GM12878 (cell line): Measurements from ENCODE around the gene STK35. TPM values are rescaled to one million over a fixed set of nuclear protein-coding genes. Genes with fewer than 3 reads are reported as not detected.

Source experiments
- ATAC-seq: fragments of 200-7000 bp; cut with Tn5 transposase; 3 replicates; pipeline ENCODE4 v1.9.1; 2020; ENCODE audit warnings: mild to moderate bottlenecking, moderate library complexity
- BruUV-seq: library from RNA; stranded (reverse); fragments of 400-500 nt; replicated peaks from 2 replicates; lab custom pipeline; 2021; lab: Mats Ljungman, UMichigan
- CTCF ChIA-PET: fragments of 300-600 bp; sonication (Branson Sonifier 250); formaldehyde crosslinking; extraction: SDS; loops from one replicate; lab custom pipeline; 2021; ENCODE audit warnings: inconsistent platforms; lab: Yijun Ruan, JAX
- POLR2A ChIA-PET: fragments of 350-600 bp; formaldehyde crosslinking; extraction: SDS; loops from one replicate; lab custom pipeline; 2021; ENCODE audit warnings: inconsistent platforms; lab: Charles Lee
- RAD21 ChIA-PET: fragments of 300-600 bp; sonication (Branson Sonifier 250); formaldehyde crosslinking; loops from one replicate; lab custom pipeline; 2023; ENCODE audit warnings: antibody characterized with exemption; ENCODE audit not compliant: unreplicated experiment; lab: Charles Lee
- SMC1A ChIA-PET: fragments of 300-600 bp; sonication (Branson Sonifier 250); formaldehyde crosslinking; loops from one replicate; lab custom pipeline; 2023; ENCODE audit not compliant: unreplicated experiment, uncharacterized antibody; lab: Charles Lee
- DNase-seq: peaks from one replicate; pipeline ENCODE4 v3.0.0-alpha.2; 2011; ENCODE audit warnings: low read depth, low spot score
- FAIRE-seq: peaks from 3 replicates; lab custom pipeline; 2011; peaks lifted over from hg19 to GRCh38; lab: Jason Lieb, UNC
- H2AFZ ChIP-seq: 2 replicates; pipeline ENCODE4 v1.6.0; 2011; ENCODE audit warnings: low read depth, low read length, control low read depth; ENCODE audit not compliant: control insufficient read depth
- H3K27ac ChIP-seq: 2 replicates; pipeline ENCODE4 v1.5.1; 2011; ENCODE audit warnings: control low read depth; ENCODE audit not compliant: control insufficient read depth, insufficient read depth
- H3K27me3 ChIP-seq, 2 experiments: replicated peaks in 1 of 2; 2 replicates each; pipeline versions ENCODE4 v1.6.0 to v1.6.1; 2011; ENCODE audit warnings: low read length in 1 of 2; ENCODE audit not compliant: control insufficient read depth in 2 of 2, insufficient read depth in 2 of 2
- H3K36me3 ChIP-seq, 2 experiments: 2 replicates each; pipeline ENCODE4 v1.5.1; 2011; ENCODE audit warnings: low read length in 1 of 2; ENCODE audit not compliant: control insufficient read depth in 2 of 2, insufficient read depth in 2 of 2
- H3K4me1 ChIP-seq: 2 replicates; pipeline ENCODE4 v1.6.1; 2011; ENCODE audit warnings: mild to moderate bottlenecking, low read length, moderate library complexity, mixed read lengths; ENCODE audit not compliant: control insufficient read depth, insufficient read depth
- H3K4me2 ChIP-seq: 2 replicates; pipeline ENCODE4 v1.6.0; 2011; ENCODE audit warnings: control low read depth; ENCODE audit not compliant: control insufficient read depth, insufficient read depth
- H3K4me3 ChIP-seq: fragments of 200-600 bp; sonication (generic); 2 replicates; pipeline ENCODE4 v1.5.1; 2016
- H3K79me2 ChIP-seq: 2 replicates; pipeline ENCODE4 v1.6.0; 2011; ENCODE audit warnings: low read length; ENCODE audit not compliant: control insufficient read depth, insufficient read depth
- H3K9ac ChIP-seq: 2 replicates; pipeline ENCODE4 v1.8.0; 2011; ENCODE audit warnings: low read length, control low read depth, mixed read lengths; ENCODE audit not compliant: control insufficient read depth, insufficient read depth
- H3K9me3 ChIP-seq: replicated peaks from 3 replicates; pipeline ENCODE4 v1.5.1; 2011; ENCODE audit warnings: mild to moderate bottlenecking, low read length; ENCODE audit not compliant: control insufficient read depth, insufficient read depth
- H4K20me1 ChIP-seq: 2 replicates; pipeline ENCODE4 v1.6.0; 2011; ENCODE audit not compliant: control insufficient read depth, insufficient read depth
- ASH2L ChIP-seq: fragments of 300-600, 200-600 bp; sonication (generic); IDR thresholded peaks from 2 replicates; pipeline ENCODE4 v1.6.1; 2017; ENCODE audit warnings: low read depth, mild to moderate bottlenecking, borderline replicate concordance
- BACH1 ChIP-seq: fragments of 450-650 bp; IDR thresholded peaks from 2 replicates; pipeline ENCODE4 v1.6.1; 2017; ENCODE audit warnings: mild to moderate bottlenecking, borderline replicate concordance
- BCL11A ChIP-seq: IDR thresholded peaks from 2 replicates; pipeline ENCODE4 v1.6.1; 2011; ENCODE audit warnings: low read depth, low read length
- FOXK2 ChIP-seq: fragments of 450-650 bp; IDR thresholded peaks from 2 replicates; pipeline ENCODE4 v1.6.1; 2017; ENCODE audit warnings: mild to moderate bottlenecking, moderate library complexity
- RUNX3 ChIP-seq: IDR thresholded peaks from 2 replicates; pipeline ENCODE4 v1.6.1; 2012; ENCODE audit warnings: low read length, inconsistent platforms
- SPI1 ChIP-seq: IDR thresholded peaks from 2 replicates; pipeline ENCODE4 v1.6.1; 2011; ENCODE audit warnings: low read depth, mild to moderate bottlenecking, low read length, moderate library complexity, borderline replicate concordance; ENCODE audit not compliant: insufficient read depth
- WRNIP1 ChIP-seq: IDR thresholded peaks from 2 replicates; pipeline ENCODE4 v1.6.1; 2011; ENCODE audit warnings: low read depth, low read length, improper control_type of control experiment, borderline replicate concordance
- ZBED1 ChIP-seq: IDR thresholded peaks from 2 replicates; pipeline ENCODE4 v1.6.1; 2016; ENCODE audit warnings: borderline replicate concordance
- ZNF622 ChIP-seq: fragments of 450-650 bp; IDR thresholded peaks from 2 replicates; pipeline ENCODE4 v1.6.1; 2017; ENCODE audit warnings: mild to moderate bottlenecking, inconsistent platforms
- WGBS: methylation state at CpG from one replicate; pipeline ENCODE4 v1.1.6; 2016; ENCODE audit warnings: low lambda C conversion rate; ENCODE audit not compliant: insufficient replicate concordance, insufficient coverage; ENCODE audit errors: missing lambda C conversion rate; 5-methylcytosine and 5-hydroxymethylcytosine counted together
- in situ Hi-C: fragments of 300-500 bp; cut with MboI; formaldehyde crosslinking; loops from 9 replicates; pipeline ENCODE4 v1.14.3; 2018; ENCODE audit warnings: mixed read lengths
- intact Hi-C: fragments of 100-400 bp; cut with micrococcal nuclease; formaldehyde crosslinking; loops from one replicate; pipeline ENCODE4 v1.14.2; 2022; ENCODE audit not compliant: unreplicated experiment
- polyA plus RNA-seq, 11 experiments: library from polyadenylated mRNA; depleted of rRNA in 4 of 11; unstranded in 6 of 11; stranded (reverse) in 5 of 11; fragments of >200 nt; fragmentation: Nextera tagmentation in 4 of 11; fragmentation: Illumina TruSeq in 1 of 11; extraction: Ambion mirVana in 4 of 11; extraction: Trizol in 1 of 11; gene quantifications; 1 replicate in 1 of 11; 2 replicates in 10 of 11; pipeline versions ENCODE4 v1.2.1 to v1.2.3, GENCODE V29; 2011 to 2016; ENCODE audit warnings: inconsistent platforms in 2 of 11, missing spikeins in 2 of 11, low read depth in 1 of 11
- total RNA-seq, 4 experiments: library from RNA; depleted of rRNA in 3 of 4; stranded (reverse); fragments of >200 nt in 3 of 4; fragmentation: Illumina TruSeq in 1 of 4; extraction: Trizol in 1 of 4; gene quantifications; 2 replicates each; pipeline versions ENCODE4 v1.2.1 to v1.2.3, GENCODE V29; 2013 to 2021

Gene STK35
- total and polyA plus RNA-seq, 10 of the 15 experiments (the other 5 are each of a cell fraction or from before 2014, with no cell fraction given): 2.9 to 19.4 (median 9.6) TPM

GRCh38 chr20:2152317-2152716 lies 50.7 kb downstream of the STK35 start:
- H4K20me1 ChIP-seq: no peaks in the 10 kb centered on the region
- CTCF ChIA-PET: interaction anchor here (1.0 kb wide), 1 partner anchor 23 kb away, joined by 3 read pairs; no protein-coding TSS in a partner anchor
- in situ Hi-C loops (no loop called here), intact Hi-C loops (no loop called here)
- TF ChIP-seq ZNF622 (no peak), SPI1 (no peak), FOXK2 (no peak), RUNX3 (no peak)
- DNase-seq: no peak
- RAD21 ChIA-PET: no interaction called here
- no peak overlapping the region for H3K27ac ChIP-seq
- no peaks in the 10 kb centered on the region for H3K9me3 ChIP-seq
- no peak overlapping the region for H3K4me2 ChIP-seq
- no peaks in the 10 kb centered on the region; a peak in 2 of 4 replicates for H3K36me3 ChIP-seq
- H3K79me2 ChIP-seq: no peaks in the 10 kb centered on the region
- no peak for ATAC-seq
- H2AFZ ChIP-seq: no peak overlapping the region
- no peak for FAIRE-seq
- POLR2A ChIA-PET: no interaction called here
- no peak overlapping the region for H3K4me3 ChIP-seq
- no peak overlapping the region for H3K9ac ChIP-seq
- no peaks in the 10 kb centered on the region for H3K27me3 ChIP-seq
- 85% methylated on average over 3 of the region's 3 CpGs for WGBS
- no peaks in the 10 kb centered on the region for H3K4me1 ChIP-seq
- SMC1A ChIA-PET: interaction anchor here (0.8 kb wide), 1 partner anchor 71 kb away, joined by 3 read pairs; no protein-coding TSS in a partner anchor
- BruUV-seq: no TSS peak

GRCh38 chr20:2153326-2153725 lies 51.7 kb downstream of the STK35 start:
- BruUV-seq: no TSS peak
- TF ChIP-seq BACH1 (no peak), ZBED1 (no peak), BCL11A (no peak), ASH2L (no peak), WRNIP1 (no peak)
- H3K79me2 ChIP-seq: no peaks in the 10 kb centered on the region
- no peak overlapping the region for H3K4me2 ChIP-seq
- CTCF ChIA-PET: interaction anchor here (1.1 kb wide), 1 partner anchor 19 kb away, joined by 5 read pairs; no protein-coding TSS in a partner anchor
- no peaks in the 10 kb centered on the region for H3K9me3 ChIP-seq
- H4K20me1 ChIP-seq: no peaks in the 10 kb centered on the region
- no peak overlapping the region for H3K27ac ChIP-seq
- SMC1A ChIA-PET: no interaction called here
- no peak for FAIRE-seq
- intact Hi-C loops (no loop called here), in situ Hi-C loops (no loop called here)
- no peak for ATAC-seq
- POLR2A ChIA-PET: no interaction called here
- 94% methylated on average over 4 of the region's 4 CpGs for WGBS
- no peak overlapping the region for H2AFZ ChIP-seq
- no peak overlapping the region for H3K9ac ChIP-seq
- no peaks in the 10 kb centered on the region; a peak in 1 of 4 replicates for H3K36me3 ChIP-seq
- no peaks in the 10 kb centered on the region for H3K27me3 ChIP-seq
- RAD21 ChIA-PET: no interaction called here
- H3K4me1 ChIP-seq: no peaks in the 10 kb centered on the region
- H3K4me3 ChIP-seq: no peak overlapping the region
- no peak for DNase-seq
